Measurements from ENCODE around the gene HIVEP3. TPM values are rescaled to one million over a fixed set of nuclear protein-coding genes. Genes with fewer than 3 reads are reported as not detected.

Gene HIVEP3
- polyA plus RNA-seq, 1 donor (not counting 4 experiments of a cell fraction or from before 2014, with no cell fraction given) = 1.1 TPM

GRCh38 chr1:41528106-41528505 lies 390.6 kb downstream of the HIVEP3 start:
- Histone ChIP-seq H3K4me3 (ENCODE audit: control insufficient read depth in 2 of 3, extremely low read depth in 1 of 3, insufficient read depth in 2 of 3, low read depth in 1 of 3, low read length in 3 of 3) (no peak overlapping the region), H3K4me2 (ENCODE audit: control insufficient read depth, extremely low read depth, insufficient read depth, low read depth, low read length) (no peak overlapping the region), H2AFZ (ENCODE audit: control insufficient read depth, low read length) (no peak overlapping the region), H3K36me3 (ENCODE audit: control insufficient read depth in 2 of 2, extremely low read depth in 1 of 2, insufficient read depth in 2 of 2, low read length in 2 of 2) (no peaks in the 10 kb centered on the region), H3K9me1 (ENCODE audit: control insufficient read depth, extremely low read depth, insufficient read depth, low read length) (no peaks in the 10 kb centered on the region), H3K27ac (ENCODE audit: control insufficient read depth, insufficient read depth, low read length) (no peak overlapping the region), H3K9me3 (ENCODE audit: control insufficient read depth, low read depth, low read length) (no peaks in the 10 kb centered on the region), H3K9ac (ENCODE audit: control insufficient read depth, extremely low read depth, insufficient read depth, low read length) (no peak overlapping the region), H3K27me3 (ENCODE audit: control insufficient read depth, extremely low read depth, insufficient read depth, low read length) (peaks cover 7% of the 10 kb centered on the region), H3K4me1 (ENCODE audit: control insufficient read depth, extremely low read depth, insufficient read depth, low read length) (no peaks in the 10 kb centered on the region), H4K20me1 (ENCODE audit: control insufficient read depth, extremely low read depth, insufficient read depth, low read length) (no peaks in the 10 kb centered on the region), H3K79me2 (ENCODE audit: control insufficient read depth, insufficient read depth, low read length) (no peaks in the 10 kb centered on the region)
- no peak for FAIRE-seq
- TF ChIP-seq EZH2 (IDR thresholded peaks at IDR 0.05; ENCODE audit: low read length) = no peak
- no peak for TF ChIP-seq CTCF (optimal IDR thresholded peaks at IDR 0.05 in 1 of 3, IDR thresholded peaks at IDR 0.05 in 1 of 3, conservative IDR thresholded peaks at IDR 0.05 in 1 of 3; ENCODE audit: extremely low read depth in 1 of 3, insufficient read depth in 2 of 3, low read length in 3 of 3)
- no peak for DNase-seq (ENCODE audit: low read depth, low spot score)
- dilution Hi-C loops (cut with MboI; ENCODE audit: extremely low pct_ligation_motif_present, low sequenced_read_pairs) = no loop called here

- H3K4me3 ChIP-seq (ENCODE audit: control insufficient read depth in 2 of 3, extremely low read depth in 1 of 3, insufficient read depth in 2 of 3, low read depth in 1 of 3, low read length in 3 of 3) = no peak overlapping the region
- no peaks in the 10 kb centered on the region for H3K79me2 ChIP-seq (ENCODE audit: control insufficient read depth, insufficient read depth, low read length)
- no peak overlapping the region for H3K9ac ChIP-seq (ENCODE audit: control insufficient read depth, extremely low read depth, insufficient read depth, low read length)
- dilution Hi-C loops (cut with MboI; ENCODE audit: extremely low pct_ligation_motif_present, low sequenced_read_pairs) = no loop called here
- DNase-seq (ENCODE audit: low read depth, low spot score) (no peak), FAIRE-seq (no peak)
- H4K20me1 ChIP-seq (ENCODE audit: control insufficient read depth, extremely low read depth, insufficient read depth, low read length) = no peaks in the 10 kb centered on the region
- peaks cover 3% of the 10 kb centered on the region for H3K27me3 ChIP-seq (ENCODE audit: control insufficient read depth, extremely low read depth, insufficient read depth, low read length)
- TF ChIP-seq EZH2 (IDR thresholded peaks at IDR 0.05; ENCODE audit: low read length) = no peak
- no peak for TF ChIP-seq CTCF (optimal IDR thresholded peaks at IDR 0.05 in 1 of 3, IDR thresholded peaks at IDR 0.05 in 1 of 3, conservative IDR thresholded peaks at IDR 0.05 in 1 of 3; ENCODE audit: extremely low read depth in 1 of 3, insufficient read depth in 2 of 3, low read length in 3 of 3)
- no peak overlapping the region for H2AFZ ChIP-seq (ENCODE audit: control insufficient read depth, low read length)
- no peaks in the 10 kb centered on the region for H3K36me3 ChIP-seq (ENCODE audit: control insufficient read depth in 2 of 2, extremely low read depth in 1 of 2, insufficient read depth in 2 of 2, low read length in 2 of 2)
- no peaks in the 10 kb centered on the region for H3K9me1 ChIP-seq (ENCODE audit: control insufficient read depth, extremely low read depth, insufficient read depth, low read length)
- no peaks in the 10 kb centered on the region for H3K9me3 ChIP-seq (ENCODE audit: control insufficient read depth, low read depth, low read length)
- H3K27ac ChIP-seq (ENCODE audit: control insufficient read depth, insufficient read depth, low read length) = no peak overlapping the region
- no peaks in the 10 kb centered on the region for H3K4me1 ChIP-seq (ENCODE audit: control insufficient read depth, extremely low read depth, insufficient read depth, low read length)
- H3K4me2 ChIP-seq (ENCODE audit: control insufficient read depth, extremely low read depth, insufficient read depth, low read depth, low read length) = no peak overlapping the region
These were observed 391.7 kb downstream of the HIVEP3 start for GRCh38 chr1:41526956-41527561.

Data from keratinocyte (primary cell).